Hepatocyte (in vitro differentiated cells): Measurements from ENCODE around the gene SHOC2. TPM values are rescaled to one million over a fixed set of nuclear protein-coding genes. Genes with fewer than 3 reads are reported as not detected.

Source experiments
- DNase-seq: peaks from one replicate; pipeline ENCODE4 v3.0.0-alpha.2; 2016; ENCODE audit warnings: low spot score
- H2AFZ ChIP-seq: fragments of 200-600 bp; sonication (generic); 2 replicates; pipeline ENCODE4 v1.6.0; 2016; ENCODE audit warnings: antibody characterized with exemption, mild to moderate bottlenecking
- H3K27ac ChIP-seq: fragments of 200-600 bp; sonication (generic); 2 replicates; pipeline ENCODE4 v1.5.1; 2016; ENCODE audit warnings: mild to moderate bottlenecking
- H3K27me3 ChIP-seq: fragments of 200-600 bp; sonication (generic); 2 replicates; pipeline ENCODE4 v1.6.1; 2016
- H3K36me3 ChIP-seq: fragments of 200-600 bp; sonication (generic); replicated peaks from 2 replicates; pipeline ENCODE4 v1.5.1; 2016; ENCODE audit warnings: low read depth; ENCODE audit not compliant: insufficient read depth
- H3K4me1 ChIP-seq: fragments of 200-600 bp; sonication (generic); 2 replicates; pipeline ENCODE4 v1.5.1; 2016; ENCODE audit warnings: mild to moderate bottlenecking, moderate library complexity; ENCODE audit not compliant: insufficient read depth
- H3K4me2 ChIP-seq: fragments of 200-600 bp; sonication (generic); 2 replicates; pipeline ENCODE4 v1.6.0; 2016
- H3K4me3 ChIP-seq: fragments of 200-600 bp; sonication (generic); 2 replicates; pipeline ENCODE4 v1.5.1; 2016; ENCODE audit warnings: mild to moderate bottlenecking
- H3K79me2 ChIP-seq: fragments of 200-600 bp; sonication (generic); 2 replicates; pipeline ENCODE4 v1.6.0; 2017; ENCODE audit warnings: mild to moderate bottlenecking
- H3K9me2 ChIP-seq: fragments of 200-600 bp; sonication (generic); replicated peaks from 2 replicates; pipeline ENCODE4 v1.6.0; 2017; ENCODE audit warnings: mild to moderate bottlenecking; ENCODE audit not compliant: insufficient read depth
- H3K9me3 ChIP-seq: fragments of 200-600 bp; sonication (generic); 2 replicates; pipeline ENCODE4 v1.5.1; 2016; ENCODE audit warnings: low read depth, mild to moderate bottlenecking
- H4K20me1 ChIP-seq: fragments of 200-600 bp; sonication (generic); 2 replicates; pipeline ENCODE4 v1.6.0; 2016; ENCODE audit warnings: mild to moderate bottlenecking; ENCODE audit not compliant: insufficient read depth, poor library complexity, severe bottlenecking
- CTCF ChIP-seq: fragments of 200-600 bp; sonication (generic); IDR thresholded peaks from 2 replicates; pipeline ENCODE4 v1.5.1; 2016; ENCODE audit warnings: antibody characterized with exemption, mild to moderate bottlenecking; ENCODE audit not compliant: poor library complexity
- EZH2 ChIP-seq: fragments of 200-600 bp; sonication (generic); IDR thresholded peaks from 2 replicates; pipeline ENCODE4 v1.6.1; 2016; ENCODE audit warnings: antibody characterized with exemption, mild to moderate bottlenecking, borderline replicate concordance
- EZH2phosphoT487 ChIP-seq: fragments of 200-600 bp; sonication (generic); IDR thresholded peaks from one replicate; pipeline ENCODE4 v1.6.1; 2018; ENCODE audit warnings: antibody characterized with exemption, mild to moderate bottlenecking, low read depth, moderate library complexity; ENCODE audit not compliant: unreplicated experiment, severe bottlenecking
- WGBS: methylation state at CpG from one replicate; pipeline ENCODE4 v1.1.6; 2016; ENCODE audit warnings: low lambda C conversion rate; ENCODE audit errors: missing lambda C conversion rate; 5-methylcytosine and 5-hydroxymethylcytosine counted together
- polyA plus RNA-seq: library from polyadenylated mRNA; unstranded; fragments of >200 nt; fragmentation: Nextera tagmentation; extraction: Ambion mirVana; gene quantifications from 2 replicates; pipeline ENCODE4 v1.2.1, GENCODE V29; 2016
- total RNA-seq: library from RNA; depleted of rRNA; stranded (reverse); fragments of >200 nt; gene quantifications from 2 replicates; pipeline ENCODE4 v1.2.3, GENCODE V29; 2014

The SHOC2 gene
- total and polyA plus RNA-seq, 2 experiments from 2014 or later = 27.5 to 58.9 TPM

- no peak for DNase-seq
- Histone ChIP-seq H2AFZ (no peak overlapping the region), H3K27ac (no peak overlapping the region), H3K4me2 (no peak overlapping the region), H3K79me2 (peaks cover 99% of the 10 kb centered on the region), H4K20me1 (peaks cover 52% of the 10 kb centered on the region), H3K27me3 (no peaks in the 10 kb centered on the region), H3K9me3 (no peaks in the 10 kb centered on the region), H3K4me1 (peaks cover 6% of the 10 kb centered on the region), H3K36me3 (no peaks in the 10 kb centered on the region), H3K9me2 (no peaks in the 10 kb centered on the region), H3K4me3 (no peak overlapping the region)
- TF ChIP-seq EZH2phosphoT487 (no peak), CTCF (no peak), EZH2 (no peak)
- 89% methylated on average over 2 of the region's 2 CpGs for WGBS
These were observed 43.8 kb downstream of the SHOC2 start for GRCh38 chr10:110963162-110963561.

DNA sequence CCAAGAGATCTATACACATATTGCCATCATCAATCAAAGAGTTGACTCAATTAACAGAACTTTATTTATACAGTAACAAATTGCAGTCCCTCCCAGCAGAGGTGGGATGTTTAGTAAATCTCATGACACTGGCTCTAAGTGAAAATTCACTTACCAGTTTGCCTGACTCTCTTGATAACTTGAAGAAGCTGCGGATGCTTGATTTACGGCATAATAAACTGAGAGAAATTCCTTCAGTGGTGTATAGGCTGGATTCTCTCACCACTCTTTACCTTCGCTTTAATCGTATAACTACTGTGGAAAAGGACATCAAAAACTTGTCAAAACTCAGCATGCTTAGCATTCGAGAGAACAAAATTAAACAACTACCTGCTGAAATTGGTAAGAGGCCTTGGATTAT lies 45.3 kb downstream of the SHOC2 start:
- DNase-seq = no peak
- peaks cover 48% of the 10 kb centered on the region for H4K20me1 ChIP-seq
- peaks cover 4% of the 10 kb centered on the region for H3K4me1 ChIP-seq

GRCh38 chr10:110965216-110965615 lies 45.8 kb downstream of the SHOC2 start:
- H3K36me3 ChIP-seq = no peaks in the 10 kb centered on the region
- H3K9me3 ChIP-seq = no peaks in the 10 kb centered on the region
- H3K4me1 ChIP-seq = no peaks in the 10 kb centered on the region
- TF ChIP-seq EZH2 (no peak), CTCF (no peak), EZH2phosphoT487 (no peak)
- no peak overlapping the region for H3K27ac ChIP-seq
- H3K27me3 ChIP-seq = no peaks in the 10 kb centered on the region
- H3K4me3 ChIP-seq = no peak overlapping the region
- DNase-seq = no peak
- H3K4me2 ChIP-seq = no peak overlapping the region
- H3K79me2 ChIP-seq = peaks cover 97% of the 10 kb centered on the region
- H4K20me1 ChIP-seq = peaks cover 42% of the 10 kb centered on the region
- H3K9me2 ChIP-seq = no peaks in the 10 kb centered on the region
- no peak overlapping the region for H2AFZ ChIP-seq

More for the DNA sequence above, 45.3 kb downstream of the SHOC2 start:
- H3K27ac ChIP-seq = no peak overlapping the region
- H3K4me2 ChIP-seq = no peak overlapping the region
- no peak overlapping the region for H2AFZ ChIP-seq
- TF ChIP-seq EZH2 = no peak
- TF ChIP-seq CTCF = no peak
- no peak for TF ChIP-seq EZH2phosphoT487
- no peaks in the 10 kb centered on the region for H3K9me2 ChIP-seq
- H3K4me3 ChIP-seq = no peak overlapping the region
- no peaks in the 10 kb centered on the region for H3K27me3 ChIP-seq
- 87% methylated on average over 5 of the region's 5 CpGs for WGBS
- H3K79me2 ChIP-seq = peaks cover 97% of the 10 kb centered on the region
- H3K36me3 ChIP-seq = no peaks in the 10 kb centered on the region
- no peaks in the 10 kb centered on the region for H3K9me3 ChIP-seq

GRCh38 chr10:110966146-110966545 lies 46.7 kb downstream of the SHOC2 start:
- no peak for TF ChIP-seq EZH2
- TF ChIP-seq CTCF = no peak
- no peak for TF ChIP-seq EZH2phosphoT487
- H3K4me3 ChIP-seq = no peak overlapping the region
- WGBS = 89% methylated on average over 1 of the region's 1 CpG
- H3K36me3 ChIP-seq = no peaks in the 10 kb centered on the region
- no peak overlapping the region for H3K4me2 ChIP-seq
- no peaks in the 10 kb centered on the region for H3K4me1 ChIP-seq
- H3K9me3 ChIP-seq = no peaks in the 10 kb centered on the region
- no peaks in the 10 kb centered on the region for H3K27me3 ChIP-seq
- H2AFZ ChIP-seq = no peak overlapping the region
- DNase-seq = no peak
- no peak overlapping the region for H3K27ac ChIP-seq
- H3K9me2 ChIP-seq = no peaks in the 10 kb centered on the region
- H4K20me1 ChIP-seq = peaks cover 41% of the 10 kb centered on the region
- H3K79me2 ChIP-seq = peaks cover 97% of the 10 kb centered on the region
